Measurements from ENCODE around the gene NANS. TPM values are rescaled to one million over a fixed set of nuclear protein-coding genes. Genes with fewer than 3 reads are reported as not detected.

The NANS gene
- total RNA-seq, 1 donor from 2014 or later, result 33.4 TPM

- intact Hi-C loops (cut with DNase I), result loop anchor here (5.0 kb wide), 2 partner anchors 53 to 113 kb away; partner anchors contain the start of genes ANP32B and TRMO
- DNase-seq (peak; percentile 85), ATAC-seq (ENCODE audit: poor library complexity) (peak; percentile 88)
Measured at GRCh38 chr9:98034593-98035546, 21.7 kb upstream of the NANS start.

- DNase-seq (peak; percentile 57), ATAC-seq (ENCODE audit: poor library complexity) (peak; percentile 90)
- intact Hi-C loops (cut with DNase I), result loop anchor here (5.0 kb wide), 2 partner anchors 55 to 115 kb away; partner anchors contain the start of genes ANP32B and TRMO
Measured at GRCh38 chr9:98037357-98037756, 19.2 kb upstream of the NANS start.

DNA sequence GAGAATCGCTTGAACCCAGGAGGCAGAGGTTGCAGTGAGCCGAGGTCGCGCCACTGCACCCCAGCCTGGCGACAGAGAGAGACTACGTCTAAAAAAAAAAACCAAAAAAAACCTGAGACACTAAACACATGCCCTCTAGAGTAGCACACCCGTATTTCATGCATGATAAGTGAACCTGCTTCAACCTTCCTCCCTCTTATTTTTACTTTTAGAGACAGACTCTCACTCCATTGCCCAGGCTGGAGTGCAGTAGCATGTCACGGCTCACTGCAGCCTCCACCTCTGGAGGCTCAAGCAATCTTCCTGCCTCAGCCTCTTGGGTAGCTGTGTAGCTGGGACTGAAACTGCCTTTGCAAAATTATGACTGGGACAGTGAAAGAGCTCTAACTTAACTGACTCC, 17.6 kb upstream of the NANS start:
- DNase-seq, result no peak
- intact Hi-C loops (cut with DNase I), result loop anchor here (5.0 kb wide), 2 partner anchors 57 to 117 kb away; partner anchors contain the start of genes ANP32B and TRMO

GRCh38 chr9:98039607-98040017, 16.9 kb upstream of the NANS start:
- intact Hi-C loops (cut with DNase I), result loop anchor here (5.0 kb wide), 2 partner anchors 57 to 117 kb away; partner anchors contain the start of genes ANP32B and TRMO
- ATAC-seq (ENCODE audit: poor library complexity), result no peak
- DNase-seq, result no peak

More for the DNA sequence above, 17.6 kb upstream of the NANS start:
- no peak for ATAC-seq (ENCODE audit: poor library complexity)

DNA sequence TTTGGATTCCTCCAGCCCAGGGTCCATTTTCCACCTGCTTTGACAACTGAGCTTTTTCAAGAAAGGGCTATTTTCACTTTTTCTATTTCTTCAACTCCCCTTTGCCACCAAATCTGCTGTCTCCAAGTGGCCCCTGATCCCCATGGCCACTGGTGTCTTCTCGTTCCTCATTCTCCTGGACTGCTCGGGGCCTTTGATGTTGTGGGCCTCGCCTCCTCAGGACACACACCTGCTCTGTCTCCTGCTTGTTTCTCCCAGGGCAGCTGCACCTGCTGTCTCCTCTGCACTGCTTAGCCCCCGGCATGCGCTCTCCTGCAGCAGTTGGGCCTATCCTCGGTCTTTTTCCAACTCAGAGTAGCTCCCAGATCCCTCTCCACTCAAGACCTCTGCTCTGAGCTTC, 16.3 kb upstream of the NANS start:
- ATAC-seq (ENCODE audit: poor library complexity) (no peak), DNase-seq (no peak)
- intact Hi-C loops (cut with DNase I), result no loop called here

- no peak for ATAC-seq (ENCODE audit: poor library complexity)
- no peak for DNase-seq
- intact Hi-C loops (cut with DNase I), result no loop called here
Measured at GRCh38 chr9:98043915-98044314, 12.6 kb upstream of the NANS start.

DNA sequence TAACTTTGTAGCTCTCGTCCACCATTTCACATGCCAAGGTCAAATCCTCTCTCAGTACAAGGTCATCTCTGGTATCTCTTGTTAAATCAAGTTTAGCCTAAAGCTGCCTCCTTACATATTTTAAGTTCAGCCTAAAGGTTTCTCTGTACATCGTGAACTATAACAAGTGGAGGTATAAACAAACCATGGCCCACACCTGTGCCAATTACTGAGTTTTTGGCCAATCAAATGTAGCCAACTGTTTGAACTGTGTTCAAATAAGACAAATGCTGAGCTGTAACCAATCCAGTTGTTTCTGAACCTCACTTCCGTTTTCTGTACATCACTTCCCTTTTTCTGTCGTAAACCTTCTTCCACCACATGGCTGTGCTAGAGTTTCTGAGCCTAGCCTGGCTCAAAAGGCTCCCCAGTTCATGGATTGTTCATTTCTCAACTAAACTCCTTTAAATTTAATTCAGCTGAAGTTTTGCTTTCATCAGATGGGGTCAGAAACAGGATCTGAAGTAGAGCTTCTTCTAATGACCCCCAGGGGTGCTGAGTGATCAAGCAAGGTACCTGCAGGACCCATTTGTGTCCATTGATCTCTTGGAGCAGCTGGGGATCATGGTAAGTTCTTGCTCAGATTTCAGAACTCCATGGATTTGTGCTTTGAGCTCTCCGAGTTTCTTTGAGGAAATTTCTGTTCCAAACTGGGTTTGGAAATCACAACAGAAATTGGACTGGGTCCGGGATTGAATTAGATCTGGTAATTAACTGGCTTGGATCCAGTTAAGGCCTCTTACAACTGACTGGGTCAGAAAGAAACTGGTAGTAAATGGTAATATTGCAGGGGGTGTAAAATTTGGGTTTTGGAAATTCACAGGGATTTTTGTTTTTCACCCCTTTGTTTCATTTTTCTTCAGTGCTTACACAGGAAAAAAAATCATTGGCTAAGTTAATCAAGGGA, 11.0 kb upstream of the NANS start:
- intact Hi-C loops (cut with DNase I), result no loop called here
- DNase-seq (no peak), ATAC-seq (ENCODE audit: poor library complexity) (no peak)

DNA sequence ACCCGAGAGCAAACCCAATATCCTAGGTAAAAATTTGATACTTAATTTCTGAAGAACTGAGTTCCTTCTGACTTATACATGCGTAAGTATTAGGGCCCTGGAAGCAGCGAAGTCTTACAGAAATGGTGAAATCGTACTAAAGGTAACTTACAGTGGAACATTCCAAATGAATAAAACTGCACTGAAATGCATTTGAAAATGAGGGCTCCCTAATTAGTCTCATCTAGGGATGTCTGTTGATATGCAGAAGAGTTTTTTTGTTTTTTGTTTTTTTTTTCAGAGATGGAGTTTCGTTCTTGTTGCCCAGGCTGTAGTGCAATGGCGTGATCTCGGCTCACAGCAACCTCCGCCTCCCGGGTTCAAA, 10.4 kb upstream of the NANS start:
- no peak for DNase-seq
- intact Hi-C loops (cut with DNase I), result no loop called here
- ATAC-seq (ENCODE audit: poor library complexity), result no peak

GRCh38 chr9:98047002-98047401, 9.5 kb upstream of the NANS start:
- DNase-seq, result no peak
- no peak for ATAC-seq (ENCODE audit: poor library complexity)
- intact Hi-C loops (cut with DNase I), result no loop called here

- no peak for DNase-seq
- ATAC-seq (ENCODE audit: poor library complexity), result no peak
- intact Hi-C loops (cut with DNase I), result no loop called here
Measured at GRCh38 chr9:98049288-98050072, 7.1 kb upstream of the NANS start.

DNA sequence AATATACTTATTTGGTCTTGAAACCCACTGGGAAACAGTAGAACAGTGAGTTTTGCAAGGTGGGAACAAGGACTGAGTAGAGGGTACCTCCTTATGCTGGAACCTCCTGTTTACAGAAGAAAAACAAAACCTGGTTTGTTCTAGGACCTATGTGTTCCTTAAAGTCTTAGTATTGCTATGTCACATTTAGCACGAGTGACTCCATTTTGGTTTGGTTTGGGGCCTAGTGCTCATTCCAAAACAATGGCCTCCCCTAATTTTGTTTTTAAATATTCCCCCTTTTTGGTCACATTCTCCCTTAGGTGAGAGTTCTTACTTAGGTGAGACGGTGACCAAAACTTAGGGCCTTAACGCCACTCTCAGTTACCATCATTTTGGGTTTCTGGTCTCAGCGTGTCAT, 6.2 kb upstream of the NANS start:
- intact Hi-C loops (cut with DNase I), result no loop called here
- no peak for DNase-seq
- ATAC-seq (ENCODE audit: poor library complexity), result no peak

DNA sequence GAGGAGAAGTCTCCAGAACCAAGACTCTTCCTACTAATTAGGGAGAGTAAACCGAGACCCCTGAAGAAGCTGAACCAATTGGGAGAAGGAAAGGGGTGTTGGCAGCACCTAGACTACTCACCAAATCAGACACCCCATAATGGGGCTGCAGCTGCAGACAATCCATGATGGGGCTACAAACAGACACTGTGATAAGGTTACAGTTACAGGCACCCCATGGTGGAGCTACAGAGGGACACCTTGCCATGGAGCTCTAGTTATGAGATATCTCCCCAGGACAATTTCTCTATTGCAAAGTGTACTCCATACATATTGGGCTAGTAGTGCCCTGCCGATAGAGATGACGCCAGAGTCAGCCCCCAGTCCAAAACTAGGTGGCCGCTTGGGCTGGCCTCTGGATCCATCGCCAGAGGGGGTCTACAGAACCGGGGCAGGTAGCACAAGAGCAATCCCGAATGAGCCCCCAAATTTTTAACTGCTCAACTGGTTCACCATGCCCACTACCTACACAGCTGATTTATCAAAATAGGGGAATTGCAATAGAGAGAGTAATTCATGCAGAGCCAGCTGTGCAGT, 2.1 kb upstream of the NANS start:
- intact Hi-C loops (cut with DNase I), result no loop called here
- DNase-seq, result no peak

GRCh38 chr9:98057138-98057799, 737 bp downstream of the NANS start:
- intact Hi-C loops (cut with DNase I), result loop anchor here (5.0 kb wide), 1 partner anchor 200 kb away; the partner anchor contains the start of gene TBC1D2
- peak; percentile 0 for ATAC-seq (ENCODE audit: poor library complexity)

More for the DNA sequence above, 2.1 kb upstream of the NANS start:
- no peak for ATAC-seq (ENCODE audit: poor library complexity)

DNA sequence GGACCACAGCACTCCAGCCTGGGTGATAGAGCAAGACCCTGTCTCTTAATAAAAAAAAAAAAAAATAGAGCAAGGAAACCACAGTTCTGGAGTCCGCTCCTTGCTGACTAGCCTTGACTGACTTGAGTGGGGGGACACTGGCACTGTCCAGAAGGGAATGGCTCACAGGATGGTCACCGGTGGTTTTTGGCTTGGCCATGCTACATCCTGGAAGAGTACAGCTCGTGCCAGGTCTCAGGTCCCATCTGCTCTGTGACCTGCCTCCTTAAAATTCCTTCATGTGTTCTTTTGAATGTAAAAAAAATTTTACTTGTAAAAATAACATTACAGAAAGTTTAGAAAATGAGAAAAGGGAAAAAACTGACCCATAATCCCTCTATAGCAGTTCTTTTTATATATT, 5.6 kb downstream of the NANS start:
- intact Hi-C loops (cut with DNase I), result no loop called here
- DNase-seq (no peak), ATAC-seq (ENCODE audit: poor library complexity) (no peak)

More at GRCh38 chr9:98057138-98057799, 737 bp downstream of the NANS start:
- no peak for DNase-seq

DNA sequence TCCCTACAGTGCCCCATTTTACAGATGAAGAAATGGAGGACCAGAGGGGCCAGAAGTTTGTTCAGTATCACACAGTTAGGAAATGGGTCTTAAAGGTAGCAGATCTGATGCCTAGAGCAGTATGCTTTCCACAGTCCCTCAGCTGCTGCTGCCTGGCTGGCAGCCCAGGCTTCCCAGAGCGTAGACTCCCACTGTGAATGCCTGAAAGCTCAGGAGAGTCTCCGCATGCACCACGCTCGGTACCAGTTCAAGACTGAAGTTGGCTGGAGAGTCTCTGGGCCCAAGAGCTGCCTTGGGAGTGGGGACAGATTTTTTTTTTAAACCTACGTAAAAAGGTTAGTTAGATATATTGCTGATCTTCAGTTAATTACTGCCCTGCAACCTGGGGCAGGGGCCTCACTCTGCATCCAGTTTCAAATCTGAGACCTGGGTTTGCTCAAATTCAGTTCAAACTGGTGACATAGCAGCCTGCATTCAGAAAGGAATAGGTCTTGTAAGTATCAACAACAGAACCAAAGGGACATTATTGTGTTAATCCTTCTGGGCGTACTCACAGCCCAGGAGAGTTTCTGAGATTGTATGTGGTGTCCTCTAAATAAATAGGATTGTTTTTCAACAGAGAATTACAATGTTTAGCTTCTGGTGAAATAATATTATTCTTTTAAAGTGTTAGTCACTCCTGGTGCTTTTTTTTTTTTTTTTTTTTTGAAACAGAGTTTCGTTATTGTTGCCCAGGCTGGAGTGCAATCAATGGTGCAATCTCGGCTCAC, 8.3 kb downstream of the NANS start:
- DNase-seq, result no peak
- no peak for ATAC-seq (ENCODE audit: poor library complexity)
- intact Hi-C loops (cut with DNase I), result no loop called here

- intact Hi-C loops (cut with DNase I), result no loop called here
- DNase-seq (no peak), ATAC-seq (ENCODE audit: poor library complexity) (no peak)
Measured at GRCh38 chr9:98066235-98066634, 9.7 kb downstream of the NANS start.

DNA sequence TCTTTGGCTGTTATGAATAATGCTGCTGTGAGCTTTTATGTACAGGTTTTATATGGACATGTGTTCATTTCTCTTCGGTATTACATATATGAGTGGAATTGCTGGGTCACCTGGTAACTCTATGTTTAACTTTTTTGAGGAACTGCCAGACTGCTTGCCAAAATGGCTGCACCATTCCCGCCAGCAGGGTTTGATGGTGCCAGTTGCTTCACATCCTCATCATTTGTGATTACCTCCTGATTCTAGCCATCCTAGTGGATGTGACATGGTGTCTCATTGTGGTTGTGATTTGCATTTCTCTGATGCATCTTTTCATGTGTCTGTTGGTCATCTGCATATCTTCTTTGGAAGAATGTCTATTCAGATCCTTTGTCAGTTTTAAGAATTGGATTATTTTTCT, 10.7 kb downstream of the NANS start:
- intact Hi-C loops (cut with DNase I), result no loop called here
- ATAC-seq (ENCODE audit: poor library complexity) (no peak), DNase-seq (no peak)

Measured in Right ventricle myocardium superior (tissue), 1 donor.